ENCODE measurements around the gene SLC6A1.

DNA sequence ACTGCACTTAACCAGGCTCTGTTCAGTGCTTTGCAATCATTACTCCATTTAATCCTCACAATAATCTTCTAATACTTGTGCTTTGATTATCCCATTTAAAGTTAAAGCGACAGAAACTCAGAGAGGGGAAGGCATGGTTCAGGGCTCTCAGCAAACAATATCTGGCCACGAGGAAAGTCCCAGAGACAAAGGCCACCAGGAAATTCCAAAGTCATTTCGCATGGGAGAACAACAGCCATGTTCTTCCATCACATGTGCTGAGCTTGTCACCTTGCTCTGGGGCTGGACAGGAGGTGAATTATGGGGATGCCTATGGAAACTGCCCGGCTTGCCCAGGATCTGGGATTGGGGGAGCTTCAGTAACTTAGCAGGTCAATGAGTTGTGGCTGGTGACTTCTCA, 95.5 kb downstream of the SLC6A1 start:
- TF ChIP-seq YY1 (IDR thresholded peaks at IDR 0.05): no peak
- TF ChIP-seq, protein P1, sequence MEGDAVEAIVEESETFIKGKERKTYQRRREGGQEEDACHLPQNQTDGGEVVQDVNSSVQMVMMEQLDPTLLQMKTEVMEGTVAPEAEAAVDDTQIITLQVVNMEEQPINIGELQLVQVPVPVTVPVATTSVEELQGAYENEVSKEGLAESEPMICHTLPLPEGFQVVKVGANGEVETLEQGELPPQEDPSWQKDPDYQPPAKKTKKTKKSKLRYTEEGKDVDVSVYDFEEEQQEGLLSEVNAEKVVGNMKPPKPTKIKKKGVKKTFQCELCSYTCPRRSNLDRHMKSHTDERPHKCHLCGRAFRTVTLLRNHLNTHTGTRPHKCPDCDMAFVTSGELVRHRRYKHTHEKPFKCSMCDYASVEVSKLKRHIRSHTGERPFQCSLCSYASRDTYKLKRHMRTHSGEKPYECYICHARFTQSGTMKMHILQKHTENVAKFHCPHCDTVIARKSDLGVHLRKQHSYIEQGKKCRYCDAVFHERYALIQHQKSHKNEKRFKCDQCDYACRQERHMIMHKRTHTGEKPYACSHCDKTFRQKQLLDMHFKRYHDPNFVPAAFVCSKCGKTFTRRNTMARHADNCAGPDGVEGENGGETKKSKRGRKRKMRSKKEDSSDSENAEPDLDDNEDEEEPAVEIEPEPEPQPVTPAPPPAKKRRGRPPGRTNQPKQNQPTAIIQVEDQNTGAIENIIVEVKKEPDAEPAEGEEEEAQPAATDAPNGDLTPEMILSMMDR (IDR thresholded peaks at IDR 0.05; ENCODE audit: low read depth, low read length, missing input control): no peak

Data from liver (tissue), 2 donors.